ENCODE measurements around the gene TBC1D22A. TPM values are rescaled to one million over a fixed set of nuclear protein-coding genes. Genes with fewer than 3 reads are reported as not detected.

The TBC1D22A gene
- total RNA-seq, 4 donors from 2014 or later: 15.6 to 21.7 (median 20.5) TPM

DNA sequence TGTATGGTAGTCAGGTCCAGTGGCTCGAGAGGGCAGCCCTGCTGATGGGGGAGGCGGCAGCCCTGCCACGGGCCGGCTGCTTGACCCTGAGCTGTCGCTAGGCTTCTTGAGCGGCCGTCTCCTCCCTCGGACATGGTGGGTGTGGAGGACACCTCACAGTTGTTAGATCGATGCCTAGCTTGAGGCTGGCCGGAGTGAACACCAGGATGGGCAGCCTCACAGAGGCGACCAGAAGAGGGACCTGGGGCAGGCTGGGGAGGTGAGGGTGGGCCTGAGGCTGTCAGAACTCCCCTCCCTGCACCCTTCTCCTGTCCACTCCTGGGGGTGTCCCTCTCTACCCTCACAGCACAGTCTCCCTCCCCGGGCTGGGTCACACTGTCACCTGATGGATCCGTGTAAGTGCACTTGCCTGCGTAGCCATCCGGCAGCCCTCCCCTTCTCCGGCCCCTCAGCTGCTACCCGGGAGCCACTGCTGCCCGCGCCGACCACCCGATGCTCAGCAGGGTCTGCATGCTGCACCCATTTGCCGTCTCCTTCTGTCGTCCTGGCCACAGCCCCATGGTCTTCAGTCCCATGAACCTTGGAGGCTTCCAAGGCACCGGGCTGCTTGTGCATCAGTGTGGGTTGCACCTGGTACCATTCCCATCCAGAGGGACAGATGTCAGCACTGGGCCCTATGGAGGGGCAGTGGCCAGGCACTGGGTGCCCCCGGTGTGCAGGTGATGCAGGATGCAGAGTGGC is 394.1 kb downstream of the TBC1D22A start:
- TF ChIP-seq, protein P1, sequence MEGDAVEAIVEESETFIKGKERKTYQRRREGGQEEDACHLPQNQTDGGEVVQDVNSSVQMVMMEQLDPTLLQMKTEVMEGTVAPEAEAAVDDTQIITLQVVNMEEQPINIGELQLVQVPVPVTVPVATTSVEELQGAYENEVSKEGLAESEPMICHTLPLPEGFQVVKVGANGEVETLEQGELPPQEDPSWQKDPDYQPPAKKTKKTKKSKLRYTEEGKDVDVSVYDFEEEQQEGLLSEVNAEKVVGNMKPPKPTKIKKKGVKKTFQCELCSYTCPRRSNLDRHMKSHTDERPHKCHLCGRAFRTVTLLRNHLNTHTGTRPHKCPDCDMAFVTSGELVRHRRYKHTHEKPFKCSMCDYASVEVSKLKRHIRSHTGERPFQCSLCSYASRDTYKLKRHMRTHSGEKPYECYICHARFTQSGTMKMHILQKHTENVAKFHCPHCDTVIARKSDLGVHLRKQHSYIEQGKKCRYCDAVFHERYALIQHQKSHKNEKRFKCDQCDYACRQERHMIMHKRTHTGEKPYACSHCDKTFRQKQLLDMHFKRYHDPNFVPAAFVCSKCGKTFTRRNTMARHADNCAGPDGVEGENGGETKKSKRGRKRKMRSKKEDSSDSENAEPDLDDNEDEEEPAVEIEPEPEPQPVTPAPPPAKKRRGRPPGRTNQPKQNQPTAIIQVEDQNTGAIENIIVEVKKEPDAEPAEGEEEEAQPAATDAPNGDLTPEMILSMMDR (IDR thresholded peaks at IDR 0.05): no peak
- no peak for TF ChIP-seq POLR2A (IDR thresholded peaks at IDR 0.05)
- Histone ChIP-seq H3K9me3 (peaks cover 0 to 5% (median 0%) of the 10 kb centered on the region in 3 donors), H3K36me3 (peaks cover 0 to 39% (median 0%) of the 10 kb centered on the region in 3 donors), H3K4me3 (no peak overlapping the region), H3K27ac (no peak overlapping the region), H3K4me1 (peaks cover 0 to 15% (median 0%) of the 10 kb centered on the region in 3 donors), H3K27me3 (no peaks in the 10 kb centered on the region)
- 80 to 97% methylated on average over 1 to 12 of the region's 25 CpGs for WGBS, 2 donors
- intact Hi-C loops (cut with DNase I): no loop called here
- DNase-seq: no peak

GRCh38 chr22:47157093-47157420 is 394.6 kb downstream of the TBC1D22A start:
- Histone ChIP-seq H3K27ac (no peak overlapping the region), H3K36me3 (peaks cover 0 to 33% (median 0%) of the 10 kb centered on the region in 3 donors), H3K9me3 (peaks cover 0 to 5% (median 0%) of the 10 kb centered on the region in 3 donors), H3K4me3 (no peak overlapping the region), H3K4me1 (peaks cover 0 to 15% (median 0%) of the 10 kb centered on the region in 3 donors), H3K27me3 (no peaks in the 10 kb centered on the region)
- TF ChIP-seq, protein P1 (IDR thresholded peaks at IDR 0.05): no peak
- TF ChIP-seq POLR2A (IDR thresholded peaks at IDR 0.05): no peak
- 85 to 87% methylated on average over 12 to 14 of the region's 15 CpGs for WGBS, 2 donors
- no peak for DNase-seq
- intact Hi-C loops (cut with DNase I): no loop called here

GRCh38 chr22:47157486-47158270 is 395.2 kb downstream of the TBC1D22A start:
- Histone ChIP-seq H3K9me3 (peaks cover 0 to 2% (median 0%) of the 10 kb centered on the region in 3 donors), H3K27me3 (no peaks in the 10 kb centered on the region), H3K4me1 (peaks cover 0 to 15% (median 0%) of the 10 kb centered on the region in 3 donors), H3K4me3 (no peak overlapping the region), H3K27ac (no peak overlapping the region), H3K36me3 (peaks cover 0 to 27% (median 0%) of the 10 kb centered on the region in 3 donors)
- DNase-seq: no peak
- 92% methylated on average over 10 to 28 of the region's 37 CpGs for WGBS, 2 donors
- intact Hi-C loops (cut with DNase I): no loop called here
- no peak for TF ChIP-seq POLR2A (IDR thresholded peaks at IDR 0.05)
- TF ChIP-seq, protein P1 (IDR thresholded peaks at IDR 0.05): no peak

DNA sequence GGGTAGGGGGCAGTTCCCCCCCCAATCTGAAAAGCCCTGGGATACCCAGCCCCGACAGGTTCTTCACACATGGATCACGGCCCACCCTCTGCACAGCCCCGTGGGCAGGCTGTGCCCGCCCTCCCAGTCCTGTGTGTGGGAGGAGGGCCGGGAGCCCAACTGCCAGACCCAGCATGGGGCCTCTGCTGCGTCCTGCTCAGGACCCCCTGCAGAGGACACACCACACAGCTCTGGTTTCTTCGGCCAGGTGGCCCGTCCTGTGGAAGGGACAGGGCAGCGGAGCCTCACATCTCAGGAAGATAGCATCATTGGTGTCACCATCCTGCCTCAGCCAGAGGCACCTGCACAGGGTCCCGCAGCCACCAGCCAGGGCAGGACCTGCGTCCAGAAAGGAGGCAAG is 396.0 kb downstream of the TBC1D22A start:
- Histone ChIP-seq H3K27ac (no peak overlapping the region), H3K36me3 (peaks cover 0 to 27% (median 0%) of the 10 kb centered on the region in 3 donors), H3K4me1 (peaks cover 0 to 15% (median 0%) of the 10 kb centered on the region in 3 donors), H3K4me3 (no peak overlapping the region), H3K27me3 (no peaks in the 10 kb centered on the region), H3K9me3 (no peaks in the 10 kb centered on the region)
- intact Hi-C loops (cut with DNase I): no loop called here
- TF ChIP-seq, protein P1 (IDR thresholded peaks at IDR 0.05): no peak
- DNase-seq: no peak
- WGBS, 2 donors: 81 to 83% methylated on average over 1 to 6 of the region's 11 CpGs

GRCh38 chr22:47159592-47159991 is 397.1 kb downstream of the TBC1D22A start:
- H3K36me3 ChIP-seq: peaks cover 0 to 27% (median 0%) of the 10 kb centered on the region in 3 donors
- no peak overlapping the region for H3K27ac ChIP-seq
- no peaks in the 10 kb centered on the region for H3K9me3 ChIP-seq
- no peak for DNase-seq
- H3K4me3 ChIP-seq: no peak overlapping the region
- intact Hi-C loops (cut with DNase I): no loop called here
- peaks cover 0 to 7% (median 0%) of the 10 kb centered on the region in 3 donors for H3K4me1 ChIP-seq
- 95 to 99% methylated on average over 4 of the region's 4 CpGs for WGBS, 2 donors
- no peaks in the 10 kb centered on the region for H3K27me3 ChIP-seq
- TF ChIP-seq, protein P1 (IDR thresholded peaks at IDR 0.05): no peak
- TF ChIP-seq POLR2A (IDR thresholded peaks at IDR 0.05): no peak
